NCI-H1930 (cell line): ENCODE data around the gene CRYL1.
"Not testable (repeated sequence)": the region's sequence is repeated elsewhere in the genome, so short reads cannot be mapped to it uniquely, and the experiment has no call there.

ENCODE experiments used
- DNase-seq, 2 experiments: peaks; one replicate each; lab custom pipeline; 2025; lab: John Stamatoyannopoulos, UW

Gene CRYL1

GRCh38 chr13:20451397-20451796 is 74.3 kb downstream of the CRYL1 start:
- DNase-seq, result no peak

GRCh38 chr13:20448470-20448869 is 77.2 kb downstream of the CRYL1 start:
- no peak for DNase-seq

DNA sequence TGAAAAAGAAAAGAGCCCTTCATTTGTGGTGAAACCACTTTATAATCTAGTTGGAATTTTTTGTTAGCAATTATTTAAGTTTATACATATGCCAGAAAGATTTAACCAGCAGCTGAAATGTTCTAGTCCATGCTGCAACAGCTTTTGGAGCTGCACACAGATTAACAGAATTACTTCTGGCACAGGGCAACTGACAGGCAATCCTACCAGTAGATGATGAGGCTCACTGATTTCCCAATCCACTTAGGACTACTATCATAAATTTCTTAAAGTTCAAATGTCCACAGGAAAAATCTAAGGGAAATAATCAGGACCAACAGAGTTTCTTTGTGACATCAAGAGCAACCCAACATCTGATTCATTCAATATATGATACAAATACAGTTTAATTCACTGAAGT is 78.8 kb downstream of the CRYL1 start:
- no peak for DNase-seq

DNA sequence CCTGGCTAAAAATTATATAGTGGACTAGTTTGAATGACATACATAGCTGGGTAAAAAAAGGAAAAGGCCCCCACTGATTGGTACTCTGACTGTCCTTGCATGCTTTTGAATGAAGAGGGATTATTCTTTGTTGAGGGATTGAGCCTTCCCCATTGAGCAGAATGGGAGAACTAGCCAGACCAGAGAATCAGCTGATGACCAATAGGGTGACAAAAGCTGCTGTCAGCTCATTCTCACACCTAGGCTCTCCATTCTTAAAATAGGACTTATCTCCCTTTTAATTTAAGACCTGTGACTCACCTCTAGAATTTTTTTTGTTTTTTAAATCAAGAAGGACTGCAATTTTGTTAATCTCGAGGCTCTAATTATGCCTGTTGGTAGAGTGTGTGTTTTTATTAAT is 79.3 kb downstream of the CRYL1 start:
- no peak for DNase-seq

GRCh38 chr13:20442798-20443381 is 82.8 kb downstream of the CRYL1 start:
- DNase-seq, result no peak

GRCh38 chr13:20442375-20442774 is 83.3 kb downstream of the CRYL1 start:
- DNase-seq, result no peak

- DNase-seq, result no peak
Observed at GRCh38 chr13:20441879-20442278, 83.8 kb downstream of the CRYL1 start.

GRCh38 chr13:20441056-20441455 is 84.6 kb downstream of the CRYL1 start:
- DNase-seq, result no peak

- DNase-seq, result no peak
Observed at GRCh38 chr13:20439261-20439660, 86.4 kb downstream of the CRYL1 start.

GRCh38 chr13:20438801-20439200 is 86.9 kb downstream of the CRYL1 start:
- no peak for DNase-seq

- DNase-seq, result no peak
Observed at GRCh38 chr13:20436505-20436904, 89.2 kb downstream of the CRYL1 start.

GRCh38 chr13:20435616-20436368 is 89.9 kb downstream of the CRYL1 start:
- DNase-seq, result no peak

- DNase-seq, result not testable (repeated sequence)
Observed at GRCh38 chr13:20434210-20434609, 91.4 kb downstream of the CRYL1 start.

DNA sequence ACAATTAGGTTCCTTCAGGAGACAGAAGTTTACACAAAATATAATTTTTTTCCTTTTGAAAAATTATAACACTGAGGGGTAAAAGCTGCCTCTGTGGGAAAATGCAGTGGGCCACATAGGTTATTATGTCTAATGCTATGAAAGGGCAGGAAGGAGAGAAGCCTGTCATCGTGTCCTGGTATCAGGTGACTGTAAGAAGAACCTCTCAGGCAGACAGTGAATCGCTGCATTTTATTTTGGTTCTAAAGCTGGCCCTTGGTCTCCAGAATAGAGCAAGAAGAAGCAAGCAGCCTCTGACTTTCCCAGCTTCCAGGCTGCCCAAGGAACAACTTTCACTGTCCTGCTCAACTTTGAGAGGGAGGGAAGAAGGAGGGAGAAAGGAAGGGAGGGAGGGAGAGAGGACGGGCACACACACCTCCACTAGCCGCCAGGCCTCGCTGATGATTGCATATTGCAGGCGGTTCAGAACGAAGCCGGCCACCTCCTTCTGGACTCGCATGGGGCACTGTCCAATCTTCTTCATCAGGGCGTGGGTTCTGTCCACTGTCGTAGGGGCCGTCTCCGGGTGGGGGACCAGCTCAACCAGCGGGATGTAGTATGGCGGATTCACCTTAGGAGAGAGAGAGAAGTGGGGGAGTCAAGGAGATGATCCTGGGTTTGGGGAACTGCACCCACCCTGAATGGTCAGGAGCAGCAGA is 93.8 kb downstream of the CRYL1 start:
- DNase-seq, result no peak

GRCh38 chr13:20431080-20431479 is 94.6 kb downstream of the CRYL1 start:
- DNase-seq, result no peak

DNA sequence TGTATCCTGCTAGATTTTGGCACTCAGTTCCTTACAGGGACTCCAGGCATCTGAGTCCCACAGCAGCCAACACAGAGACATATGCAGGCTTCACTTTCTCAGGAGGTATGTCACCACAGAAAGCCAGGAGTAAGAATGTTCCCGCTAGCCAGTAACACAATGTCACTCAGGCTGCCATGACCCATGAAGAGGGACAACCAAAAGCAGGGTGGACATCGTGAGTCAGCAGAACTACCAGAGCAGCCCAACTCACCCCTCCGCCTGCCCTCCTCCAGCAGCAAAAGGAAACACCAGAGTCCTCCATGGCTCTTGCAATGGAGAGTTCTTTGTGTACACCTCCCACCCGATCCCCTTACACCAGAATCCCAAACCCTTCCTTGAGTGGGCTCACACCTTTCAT is 95.4 kb downstream of the CRYL1 start:
- DNase-seq, result no peak

- DNase-seq, result no peak
Observed at GRCh38 chr13:20429682-20430081, 96.0 kb downstream of the CRYL1 start.

- no peak for DNase-seq
Observed at GRCh38 chr13:20428666-20429644, 96.7 kb downstream of the CRYL1 start.

DNA sequence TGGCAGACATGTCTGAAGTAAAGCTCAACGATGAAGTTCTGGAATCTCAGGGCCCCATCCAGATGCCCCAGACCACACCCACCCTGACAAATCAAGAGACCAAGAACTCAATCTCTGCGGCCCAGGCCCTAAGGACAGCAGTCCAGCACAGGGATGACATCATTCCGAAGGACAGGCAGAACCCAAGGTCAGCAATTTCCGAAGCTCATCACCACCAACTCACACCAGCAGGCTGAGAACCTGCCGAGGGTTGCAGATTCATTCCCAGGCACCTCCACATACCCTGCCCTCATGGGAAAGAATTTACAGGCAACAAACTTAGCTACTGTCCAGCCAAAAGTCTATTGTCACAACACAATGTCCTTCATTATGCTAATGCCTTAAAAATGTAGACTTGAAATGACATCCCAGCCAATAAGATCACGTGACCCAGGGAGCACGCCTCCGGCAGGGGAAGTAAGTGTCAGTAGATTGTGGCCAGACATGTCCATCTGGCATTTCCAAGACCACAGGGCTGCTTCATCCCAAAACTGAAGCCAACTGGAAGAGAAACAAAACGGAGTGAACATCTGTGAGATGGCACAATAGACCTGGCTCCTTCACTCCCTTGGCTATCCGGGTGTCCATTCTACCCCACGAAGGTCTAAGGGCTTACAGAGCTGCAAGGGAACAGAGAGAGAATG is 98.8 kb downstream of the CRYL1 start:
- DNase-seq, result no peak

DNA sequence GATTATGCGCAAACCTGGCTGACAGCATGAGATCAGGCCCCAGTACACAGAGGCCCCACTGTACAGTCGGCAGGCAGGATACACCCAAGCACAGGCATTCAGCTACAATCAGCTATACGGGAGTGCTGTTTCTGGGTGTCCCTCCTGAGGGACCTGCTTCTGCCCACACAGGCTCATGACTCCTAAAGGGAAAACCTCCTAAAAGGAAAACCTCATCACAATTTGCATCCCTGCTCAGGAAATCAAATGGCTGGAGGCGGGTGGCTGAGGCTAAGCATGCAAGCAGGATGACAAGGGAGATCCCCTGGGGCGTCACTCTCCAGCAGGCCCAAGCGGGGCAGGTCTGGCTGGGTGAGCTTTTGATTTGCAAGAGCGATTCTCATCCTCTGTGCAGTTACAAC is 99.8 kb downstream of the CRYL1 start:
- no peak for DNase-seq

GRCh38 chr13:20424949-20425348 is 100.7 kb downstream of the CRYL1 start:
- no peak for DNase-seq

- DNase-seq, result no peak
Observed at GRCh38 chr13:20424559-20424852, 101.2 kb downstream of the CRYL1 start.
